Cardiac muscle cell (in vitro differentiated cells and primary cell): ENCODE measurements around the gene ENTPD6. TPM values are rescaled to one million over a fixed set of nuclear protein-coding genes. Genes with fewer than 3 reads are reported as not detected.
A peak's percentile ranks its signal among the peaks of the same experiment; 100 is the strongest.
"Not testable (repeated sequence)": the region's sequence is repeated elsewhere in the genome, so short reads cannot be mapped to it uniquely, and the experiment has no call there.

Source experiments
- DNase-seq, 2 donors: peaks; one replicate each; pipeline versions ENCODE4 v3.0.0 to v3.0.0-alpha.2; 2010 to 2017; ENCODE audit warnings: low read depth in 1 of 2, low spot score in 1 of 2
- H3K27ac ChIP-seq: fragments of 200-600 bp; sonication (generic); 2 replicates; pipeline ENCODE4 v1.5.1; 2016
- H3K27me3 ChIP-seq: fragments of 200-600 bp; sonication (generic); 2 replicates; pipeline ENCODE4 v1.6.0; 2016; ENCODE audit warnings: control low read depth
- H3K36me3 ChIP-seq: fragments of 200-600 bp; sonication (generic); 2 replicates; pipeline ENCODE4 v1.5.1; 2016; ENCODE audit warnings: control low read depth
- H3K4me1 ChIP-seq: fragments of 200-600 bp; sonication (generic); 2 replicates; pipeline ENCODE4 v1.8.1; 2017; ENCODE audit warnings: low read depth, mild to moderate bottlenecking, mixed run types
- H3K4me3 ChIP-seq: fragments of 200-600 bp; sonication (generic); 2 replicates; pipeline ENCODE4 v1.5.1; 2016; ENCODE audit warnings: mild to moderate bottlenecking
- H3K9me3 ChIP-seq: fragments of 200-600 bp; sonication (generic); 2 replicates; pipeline ENCODE4 v1.5.1; 2017; ENCODE audit warnings: low read depth, mild to moderate bottlenecking, control low read depth
- polyA plus RNA-seq: library from polyadenylated mRNA; unstranded; fragments of >200 nt; fragmentation: Nextera tagmentation; extraction: Ambion mirVana; gene quantifications from 2 replicates; pipeline ENCODE4 v1.2.1, GENCODE V29; 2016
- total RNA-seq: library from RNA; depleted of rRNA; stranded (reverse); fragments of >200 nt; gene quantifications from 2 replicates; pipeline ENCODE4 v1.2.3, GENCODE V29; 2016
- TF ChIP-seq, protein P1 (sequence below): IDR thresholded peaks from 2 replicates; pipeline ENCODE4 v1.5.1; 2012; ENCODE audit warnings: low read depth, mild to moderate bottlenecking, low read length

The ENTPD6 gene
- total and polyA plus RNA-seq, 2 experiments from 2014 or later = 95.7 to 107 TPM

DNA sequence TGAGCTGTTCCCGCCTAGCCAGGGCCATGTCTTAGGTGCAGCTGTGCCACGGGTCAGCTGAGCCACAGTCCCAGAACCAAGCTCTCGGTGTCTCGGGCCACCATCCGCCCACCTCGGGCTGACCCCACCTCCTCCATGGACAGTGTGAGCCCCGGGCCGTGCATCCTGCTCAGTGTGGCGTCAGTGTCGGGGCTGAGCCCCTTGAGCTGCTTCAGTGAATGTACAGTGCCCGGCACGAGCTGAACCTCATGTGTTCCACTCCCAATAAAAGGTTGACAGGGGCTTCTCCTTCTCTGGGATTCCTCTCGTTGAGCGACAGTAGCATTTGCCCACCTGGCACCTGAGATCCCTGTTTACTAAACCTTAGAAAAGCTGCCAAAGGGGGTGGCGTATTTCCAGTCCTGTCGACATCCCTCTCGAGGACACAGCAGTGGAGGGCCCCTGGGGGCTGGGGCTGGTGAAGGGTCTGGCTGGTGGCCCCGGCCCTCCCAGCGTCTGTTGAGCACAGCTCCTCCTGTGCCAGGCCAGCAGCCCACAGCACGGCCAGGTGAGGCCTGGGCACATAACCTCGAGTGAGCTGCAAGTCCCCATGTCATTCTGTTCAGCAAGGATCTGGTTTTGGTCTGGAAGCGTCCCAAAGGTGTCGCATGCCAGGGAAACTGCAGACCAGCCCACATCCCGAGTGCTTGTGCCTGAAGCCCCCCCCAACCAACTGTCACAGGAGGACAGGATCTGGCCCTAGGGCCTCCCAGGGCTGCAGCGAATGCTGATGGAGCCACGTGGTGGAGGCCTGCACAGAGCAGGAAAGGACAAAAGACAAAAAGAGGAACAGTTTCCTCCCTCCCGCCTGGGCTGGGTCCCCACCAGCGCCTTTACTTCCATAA is 31.2 kb downstream of the ENTPD6 start:
- Histone ChIP-seq H3K27ac (peak overlapping the region; percentile 99), H3K4me1 (peaks cover 52% of the 10 kb centered on the region), H3K4me3 (no peak overlapping the region), H3K27me3 (no peaks in the 10 kb centered on the region), H3K36me3 (no peaks in the 10 kb centered on the region), H3K9me3 (no peaks in the 10 kb centered on the region)
- TF ChIP-seq, protein P1, sequence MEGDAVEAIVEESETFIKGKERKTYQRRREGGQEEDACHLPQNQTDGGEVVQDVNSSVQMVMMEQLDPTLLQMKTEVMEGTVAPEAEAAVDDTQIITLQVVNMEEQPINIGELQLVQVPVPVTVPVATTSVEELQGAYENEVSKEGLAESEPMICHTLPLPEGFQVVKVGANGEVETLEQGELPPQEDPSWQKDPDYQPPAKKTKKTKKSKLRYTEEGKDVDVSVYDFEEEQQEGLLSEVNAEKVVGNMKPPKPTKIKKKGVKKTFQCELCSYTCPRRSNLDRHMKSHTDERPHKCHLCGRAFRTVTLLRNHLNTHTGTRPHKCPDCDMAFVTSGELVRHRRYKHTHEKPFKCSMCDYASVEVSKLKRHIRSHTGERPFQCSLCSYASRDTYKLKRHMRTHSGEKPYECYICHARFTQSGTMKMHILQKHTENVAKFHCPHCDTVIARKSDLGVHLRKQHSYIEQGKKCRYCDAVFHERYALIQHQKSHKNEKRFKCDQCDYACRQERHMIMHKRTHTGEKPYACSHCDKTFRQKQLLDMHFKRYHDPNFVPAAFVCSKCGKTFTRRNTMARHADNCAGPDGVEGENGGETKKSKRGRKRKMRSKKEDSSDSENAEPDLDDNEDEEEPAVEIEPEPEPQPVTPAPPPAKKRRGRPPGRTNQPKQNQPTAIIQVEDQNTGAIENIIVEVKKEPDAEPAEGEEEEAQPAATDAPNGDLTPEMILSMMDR = no peak
- DNase-seq = no peak

DNA sequence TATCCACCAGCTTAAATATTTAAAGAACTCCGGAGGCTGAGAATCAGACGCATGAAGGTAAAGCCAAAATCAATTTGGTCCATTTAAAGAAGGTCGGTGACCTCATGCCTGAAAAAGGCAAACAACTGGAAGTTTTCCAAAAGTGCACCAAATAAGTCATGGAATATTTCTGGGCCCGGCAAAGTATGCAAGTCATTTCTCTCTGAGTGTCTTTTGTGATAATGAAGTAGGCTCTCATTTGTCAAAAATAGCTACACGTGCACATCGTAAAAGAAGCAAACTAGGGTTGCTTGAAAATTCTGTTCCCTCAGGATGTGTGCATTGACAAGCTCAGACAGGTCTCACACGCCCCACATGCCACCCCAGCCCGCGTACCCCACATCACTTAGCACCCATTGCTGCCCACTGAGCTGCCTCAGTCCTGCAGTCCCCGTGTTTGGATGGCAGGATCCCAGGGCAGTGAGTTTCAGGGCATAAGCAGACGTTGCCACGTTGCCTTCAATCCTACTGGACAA is 31.9 kb downstream of the ENTPD6 start:
- Histone ChIP-seq H3K27ac (peak overlapping the region; percentile 99), H3K27me3 (no peaks in the 10 kb centered on the region), H3K4me3 (no peak overlapping the region), H3K36me3 (no peaks in the 10 kb centered on the region), H3K4me1 (peaks cover 52% of the 10 kb centered on the region), H3K9me3 (no peaks in the 10 kb centered on the region)
- TF ChIP-seq, protein P1 = no peak
- peak; percentile 79 to 87 for DNase-seq

DNA sequence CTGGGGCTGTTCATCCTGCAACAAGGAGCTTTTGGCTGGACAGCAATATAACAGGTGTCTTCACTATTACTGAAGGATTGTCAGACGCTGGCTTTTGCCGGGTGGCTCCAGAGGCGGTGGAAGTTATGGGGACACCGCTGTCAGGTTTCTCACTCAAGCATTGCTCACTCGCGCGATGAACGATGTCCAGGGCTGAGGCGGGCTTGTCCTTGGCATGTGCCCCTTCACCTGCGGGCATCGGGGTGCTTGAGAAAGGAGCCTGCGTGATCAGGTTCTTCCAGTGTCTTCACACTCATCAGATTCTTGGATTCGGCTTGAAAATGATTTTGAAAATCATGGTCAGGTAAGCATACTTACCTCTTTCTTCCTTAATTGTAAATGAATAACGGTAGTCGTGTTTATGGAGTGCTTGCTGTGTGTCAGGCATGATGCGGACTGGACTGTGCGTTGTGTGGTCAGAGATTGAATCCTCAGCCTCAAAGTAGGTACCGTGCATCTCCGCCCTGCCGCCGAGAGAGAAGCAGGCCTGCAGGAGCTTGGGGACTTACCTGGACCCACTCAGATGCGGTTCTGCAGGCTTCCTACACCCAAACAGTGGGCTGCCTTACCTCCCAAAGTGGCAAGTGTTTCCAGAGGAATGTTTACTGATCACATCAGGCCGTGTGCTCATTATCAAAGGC is 34.1 kb downstream of the ENTPD6 start:
- peaks cover 45% of the 10 kb centered on the region for H3K4me1 ChIP-seq
- H3K36me3 ChIP-seq = no peaks in the 10 kb centered on the region
- no peak for DNase-seq
- H3K4me3 ChIP-seq = no peak overlapping the region
- no peaks in the 10 kb centered on the region for H3K9me3 ChIP-seq
- no peaks in the 10 kb centered on the region for H3K27me3 ChIP-seq
- TF ChIP-seq, protein P1 = no peak
- peak overlapping the region; percentile 99 for H3K27ac ChIP-seq

DNA sequence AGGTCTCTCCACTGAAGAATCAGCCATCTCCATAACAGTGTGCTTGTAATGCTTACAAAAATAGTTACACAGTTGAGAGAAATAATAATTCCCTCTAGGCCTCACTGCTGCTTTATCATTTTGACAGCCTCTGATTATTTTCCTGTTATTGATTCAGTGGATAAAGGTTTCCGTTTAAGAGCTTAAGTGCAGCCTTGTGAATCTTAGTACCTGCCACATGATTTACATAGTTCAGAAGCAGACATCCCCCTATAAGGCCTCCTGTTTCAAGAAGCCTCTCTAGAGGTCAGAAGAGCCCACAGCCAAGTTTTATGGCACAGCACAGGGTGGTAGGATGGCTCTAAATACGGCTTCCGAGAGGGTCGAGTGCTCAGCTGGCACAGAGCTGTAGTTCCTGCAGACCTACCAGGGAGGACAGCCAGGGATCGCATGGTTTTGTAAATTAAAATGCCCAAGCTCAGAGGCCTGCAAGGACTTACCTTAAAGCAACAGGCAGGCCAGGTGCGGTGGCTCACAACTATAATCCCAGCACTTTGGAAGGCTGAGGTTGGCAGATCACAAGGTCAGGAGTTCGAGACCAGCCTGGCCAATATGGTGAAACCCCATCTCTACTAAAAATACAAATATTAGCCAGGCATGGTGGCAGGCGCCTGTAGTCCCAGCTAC is 34.8 kb downstream of the ENTPD6 start:
- Histone ChIP-seq H3K4me1 (peaks cover 46% of the 10 kb centered on the region), H3K9me3 (no peaks in the 10 kb centered on the region), H3K4me3 (no peak overlapping the region), H3K27ac (peak overlapping the region; percentile 99), H3K27me3 (no peaks in the 10 kb centered on the region), H3K36me3 (no peaks in the 10 kb centered on the region)
- DNase-seq = peak in 1 of 2 donors; percentile 54
- TF ChIP-seq, protein P1 = no peak

DNA sequence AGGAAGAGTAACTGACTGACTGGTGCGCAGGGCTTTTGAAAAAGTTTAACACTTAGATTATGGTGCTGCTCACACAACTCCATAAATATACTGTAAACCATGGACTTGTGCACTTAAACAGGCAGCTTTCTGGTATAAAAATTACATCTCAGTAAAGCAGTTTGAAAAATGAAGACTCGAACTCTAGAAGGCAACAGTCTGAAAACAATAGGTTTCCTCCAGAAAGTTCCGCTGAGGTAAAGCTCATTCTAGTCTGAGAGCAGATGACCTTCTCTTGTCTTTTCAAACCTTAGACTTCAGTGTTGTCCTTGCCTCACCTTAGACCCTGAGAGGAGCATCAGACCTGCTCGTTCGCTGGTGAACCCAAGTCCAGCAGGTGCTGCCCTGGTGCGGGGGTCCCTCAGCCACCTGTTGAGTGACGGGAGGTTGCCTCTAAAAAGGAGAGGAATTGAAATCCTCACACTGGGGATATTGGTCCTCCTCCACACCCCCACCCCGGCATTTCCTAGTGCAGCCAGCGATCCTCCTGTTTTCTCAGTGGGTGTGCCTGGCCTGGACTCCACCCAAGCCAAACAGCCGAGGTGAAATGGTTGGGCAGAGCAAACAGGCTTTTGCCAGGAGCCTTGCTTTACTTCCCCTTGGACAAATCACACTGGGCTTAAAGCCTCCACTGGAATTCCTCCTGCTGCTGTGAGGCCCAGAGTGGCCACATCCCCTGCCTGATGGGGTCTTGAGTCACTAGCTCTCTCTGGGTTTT is 37.7 kb downstream of the ENTPD6 start:
- H3K4me1 ChIP-seq = peaks cover 30% of the 10 kb centered on the region
- TF ChIP-seq, protein P1 = no peak
- H3K4me3 ChIP-seq = no peak overlapping the region
- H3K27me3 ChIP-seq = no peaks in the 10 kb centered on the region
- H3K36me3 ChIP-seq = no peaks in the 10 kb centered on the region
- no peaks in the 10 kb centered on the region for H3K9me3 ChIP-seq
- DNase-seq = peak in 1 of 2 donors; percentile 73
- H3K27ac ChIP-seq = no peak overlapping the region

DNA sequence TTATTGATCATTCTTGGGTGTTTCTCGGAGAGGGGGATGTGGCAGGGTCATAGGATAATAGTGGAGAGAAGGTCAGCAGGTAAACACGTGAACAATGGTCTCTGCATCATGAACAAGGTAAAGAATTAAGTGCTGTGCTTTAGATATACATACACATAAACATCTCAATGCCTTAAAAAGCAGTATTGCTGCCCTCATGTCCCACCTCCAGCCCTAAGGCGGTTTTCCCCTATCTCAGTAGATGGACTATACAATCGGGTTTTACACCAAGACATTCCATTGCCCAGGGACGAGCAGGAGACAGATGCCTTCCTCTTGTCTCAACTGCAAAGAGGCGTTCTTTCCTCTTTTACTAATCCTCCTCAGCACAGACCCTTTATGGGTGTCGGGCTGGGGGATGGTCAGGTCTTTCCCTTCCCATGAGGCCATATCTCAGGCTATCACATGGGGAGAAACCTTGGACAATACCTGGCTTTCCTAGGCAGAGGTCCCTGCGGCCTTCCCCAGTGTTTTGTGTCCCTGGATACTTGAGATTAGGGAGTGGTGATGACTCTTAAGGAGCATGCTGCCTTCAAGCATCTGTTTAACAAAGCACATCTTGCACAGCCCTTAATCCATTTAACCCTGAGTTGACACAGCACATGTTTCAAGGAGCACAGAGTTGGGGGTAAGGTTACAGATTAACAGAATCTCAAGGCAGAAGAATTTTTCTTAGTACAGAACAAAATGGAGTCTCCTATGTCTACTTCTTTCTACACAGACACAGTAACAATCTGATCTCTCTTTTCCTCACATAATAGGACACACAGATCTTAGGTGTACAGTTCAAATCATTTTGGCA is 38.7 kb downstream of the ENTPD6 start:
- H3K27ac ChIP-seq, H3K36me3 ChIP-seq, H3K9me3 ChIP-seq, H3K4me3 ChIP-seq, DNase-seq, H3K27me3 ChIP-seq: not testable (repeated sequence)
- peaks cover 27% of the 10 kb centered on the region for H3K4me1 ChIP-seq
